Loucy (cell line): ENCODE measurements around the gene ALKBH3.

ENCODE experiments used
- H2AFZ ChIP-seq: fragments of 200-600 bp; sonication (generic); 2 replicates; pipeline ENCODE4 v1.6.0; 2016; ENCODE audit warnings: antibody characterized with exemption, mild to moderate bottlenecking, low read length, moderate library complexity
- H3F3A ChIP-seq: fragments of 200-600 bp; 2 replicates; pipeline ENCODE4 v1.6.0; 2016; ENCODE audit warnings: antibody characterized with exemption, low read depth, mild to moderate bottlenecking
- H3K27me3 ChIP-seq: fragments of 200-600 bp; sonication (generic); 2 replicates; pipeline ENCODE4 v1.6.1; 2014; ENCODE audit warnings: low read length, mild to moderate bottlenecking; ENCODE audit not compliant: insufficient read depth, poor library complexity, severe bottlenecking
- H3K36me3 ChIP-seq: fragments of 200-600 bp; sonication (generic); 2 replicates; pipeline ENCODE4 v1.6.1; 2016; ENCODE audit warnings: low read length; ENCODE audit not compliant: insufficient read depth
- H3K4me1 ChIP-seq: fragments of 200-600 bp; sonication (generic); 2 replicates; pipeline ENCODE4 v1.5.1; 2014; ENCODE audit warnings: low read length, mild to moderate bottlenecking; ENCODE audit not compliant: insufficient read depth, poor library complexity, severe bottlenecking
- H3K4me2 ChIP-seq: fragments of 200-600 bp; sonication (generic); 2 replicates; pipeline ENCODE4 v1.6.0; 2014; ENCODE audit warnings: antibody characterized with exemption, low read length, low read depth, mild to moderate bottlenecking; ENCODE audit not compliant: poor library complexity, severe bottlenecking
- H3K4me3 ChIP-seq: fragments of 200-600 bp; sonication (generic); 2 replicates; pipeline ENCODE4 v1.5.1; 2014; ENCODE audit warnings: low read length, mild to moderate bottlenecking, mixed read lengths; ENCODE audit not compliant: poor library complexity, severe bottlenecking
- H3K79me2 ChIP-seq: fragments of 200-600 bp; sonication (generic); 2 replicates; pipeline ENCODE4 v1.6.1; 2014; ENCODE audit warnings: low read length; ENCODE audit not compliant: insufficient read depth
- H3K9ac ChIP-seq: fragments of 200-600 bp; sonication (generic); 2 replicates; pipeline ENCODE4 v1.6.0; 2014; ENCODE audit warnings: mild to moderate bottlenecking, low read depth, low read length, moderate library complexity; ENCODE audit not compliant: poor library complexity, severe bottlenecking
- H3K9me2 ChIP-seq: fragments of 200-600 bp; sonication (generic); replicated peaks from 2 replicates; pipeline ENCODE4 v1.6.1; 2016; ENCODE audit warnings: low read depth, low read length, mixed read lengths
- H3K9me3 ChIP-seq: fragments of 200-600 bp; sonication (generic); 2 replicates; pipeline ENCODE4 v1.6.1; 2014; ENCODE audit warnings: mild to moderate bottlenecking, antibody characterized with exemption, low read length, low read depth; ENCODE audit not compliant: insufficient read depth
- H4K20me1 ChIP-seq: fragments of 200-600 bp; sonication (generic); 2 replicates; pipeline ENCODE4 v1.6.0; 2014; ENCODE audit warnings: antibody characterized with exemption, low read length, mild to moderate bottlenecking; ENCODE audit not compliant: insufficient read depth, poor library complexity, severe bottlenecking
- EZH2phosphoT487 ChIP-seq: fragments of 200-600 bp; IDR thresholded peaks from 2 replicates; pipeline ENCODE4 v1.6.1; 2018; ENCODE audit warnings: antibody characterized with exemption, mild to moderate bottlenecking, moderate library complexity, borderline replicate concordance
- TF ChIP-seq, protein P1 (sequence below): fragments of 200-600 bp; sonication (generic); conservative IDR thresholded peaks from 2 replicates; pipeline ENCODE4 v1.5.1; 2014; ENCODE audit warnings: mild to moderate bottlenecking, antibody characterized with exemption, low read length

ALKBH3 gene

DNA sequence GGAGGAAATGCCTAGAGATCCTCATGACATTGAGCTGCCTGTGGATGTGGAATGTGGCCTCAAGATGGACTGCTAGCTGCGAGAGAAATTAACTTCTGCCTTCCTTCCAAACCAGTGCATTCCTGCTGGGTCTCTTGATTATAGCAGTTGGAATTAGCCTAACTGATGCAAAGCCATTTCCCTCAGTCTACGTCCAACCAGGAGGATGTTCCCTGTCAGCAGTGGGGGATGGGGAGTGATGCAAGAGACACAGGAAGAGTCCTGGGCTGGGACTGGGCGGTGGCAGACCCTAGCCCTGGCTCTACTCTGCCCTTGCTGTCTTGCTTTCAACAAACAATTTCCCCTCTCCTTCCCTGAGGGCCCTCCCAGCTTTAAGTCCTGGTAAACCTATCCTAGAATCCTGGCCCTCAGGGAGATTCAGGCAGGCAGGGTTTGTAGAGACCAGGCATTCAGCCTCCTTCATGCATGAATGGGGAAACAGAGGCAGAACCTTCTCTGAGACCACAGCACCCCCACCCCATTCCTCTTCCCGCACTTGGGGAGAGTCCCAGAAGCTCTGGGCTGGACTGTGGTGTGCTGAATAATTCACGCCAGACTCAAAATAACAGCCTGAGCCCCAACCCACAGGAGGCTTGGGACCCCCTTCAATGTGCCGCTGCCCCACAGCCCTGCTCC, 78.8 kb downstream of the ALKBH3 start:
- H3K36me3 ChIP-seq: no peaks in the 10 kb centered on the region
- H3K4me2 ChIP-seq: no peak overlapping the region
- H3K4me1 ChIP-seq: no peaks in the 10 kb centered on the region
- no peak overlapping the region for H3K9ac ChIP-seq
- no peaks in the 10 kb centered on the region for H3F3A ChIP-seq
- no peaks in the 10 kb centered on the region for H3K27me3 ChIP-seq
- no peaks in the 10 kb centered on the region for H3K9me3 ChIP-seq
- H3K4me3 ChIP-seq: no peak overlapping the region
- no peaks in the 10 kb centered on the region for H4K20me1 ChIP-seq
- H3K79me2 ChIP-seq: no peaks in the 10 kb centered on the region
- no peak for TF ChIP-seq EZH2phosphoT487
- TF ChIP-seq, protein P1, sequence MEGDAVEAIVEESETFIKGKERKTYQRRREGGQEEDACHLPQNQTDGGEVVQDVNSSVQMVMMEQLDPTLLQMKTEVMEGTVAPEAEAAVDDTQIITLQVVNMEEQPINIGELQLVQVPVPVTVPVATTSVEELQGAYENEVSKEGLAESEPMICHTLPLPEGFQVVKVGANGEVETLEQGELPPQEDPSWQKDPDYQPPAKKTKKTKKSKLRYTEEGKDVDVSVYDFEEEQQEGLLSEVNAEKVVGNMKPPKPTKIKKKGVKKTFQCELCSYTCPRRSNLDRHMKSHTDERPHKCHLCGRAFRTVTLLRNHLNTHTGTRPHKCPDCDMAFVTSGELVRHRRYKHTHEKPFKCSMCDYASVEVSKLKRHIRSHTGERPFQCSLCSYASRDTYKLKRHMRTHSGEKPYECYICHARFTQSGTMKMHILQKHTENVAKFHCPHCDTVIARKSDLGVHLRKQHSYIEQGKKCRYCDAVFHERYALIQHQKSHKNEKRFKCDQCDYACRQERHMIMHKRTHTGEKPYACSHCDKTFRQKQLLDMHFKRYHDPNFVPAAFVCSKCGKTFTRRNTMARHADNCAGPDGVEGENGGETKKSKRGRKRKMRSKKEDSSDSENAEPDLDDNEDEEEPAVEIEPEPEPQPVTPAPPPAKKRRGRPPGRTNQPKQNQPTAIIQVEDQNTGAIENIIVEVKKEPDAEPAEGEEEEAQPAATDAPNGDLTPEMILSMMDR: no peak
- H3K9me2 ChIP-seq: no peaks in the 10 kb centered on the region
- H2AFZ ChIP-seq: no peak overlapping the region

DNA sequence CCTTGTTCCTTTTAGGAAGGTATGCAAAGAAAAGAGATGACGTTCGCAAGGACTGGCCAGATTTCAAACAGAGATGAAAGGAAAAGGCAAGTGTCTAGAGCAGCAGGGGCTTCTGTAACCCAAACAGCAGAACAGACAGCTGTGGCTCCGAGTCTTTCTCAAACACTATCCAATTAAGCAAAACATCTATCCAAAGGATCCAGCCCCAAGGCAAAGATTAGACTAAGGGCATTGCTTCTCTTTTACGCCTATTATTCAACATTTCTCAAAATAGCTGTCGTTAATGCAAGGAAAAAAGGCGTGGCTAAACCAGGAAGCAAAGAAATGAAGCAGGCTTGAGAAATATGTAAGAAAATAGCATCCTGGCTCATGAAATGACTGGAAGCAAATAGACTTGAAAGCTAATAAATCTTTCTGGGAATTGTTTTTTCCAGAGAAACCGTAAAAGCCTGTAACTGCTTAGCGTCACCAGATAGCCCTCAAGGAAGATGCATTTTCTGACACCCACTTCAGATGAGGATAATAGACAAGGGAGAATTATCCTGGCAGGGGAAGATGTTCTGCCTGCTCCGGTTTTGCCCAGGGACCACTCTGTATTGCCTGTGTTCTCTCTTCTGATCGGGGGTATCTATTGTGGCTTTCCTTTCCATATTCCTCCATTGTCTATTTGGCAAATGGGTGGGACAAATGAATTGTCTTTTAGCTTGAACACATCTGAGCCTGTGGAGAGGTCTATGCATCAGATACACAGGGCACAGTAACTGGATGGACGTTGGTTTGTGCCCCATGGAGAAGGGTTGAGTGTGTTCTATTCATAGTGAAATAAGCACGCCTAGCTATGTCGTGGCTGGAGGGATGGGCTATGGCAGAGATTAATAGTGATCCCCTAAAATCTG, 82.0 kb downstream of the ALKBH3 start:
- no peak overlapping the region for H3K9ac ChIP-seq
- H3K9me2 ChIP-seq: no peaks in the 10 kb centered on the region
- no peak overlapping the region for H3K4me2 ChIP-seq
- H4K20me1 ChIP-seq: no peaks in the 10 kb centered on the region
- no peak overlapping the region for H3K4me3 ChIP-seq
- H3F3A ChIP-seq: no peaks in the 10 kb centered on the region
- H3K36me3 ChIP-seq: no peaks in the 10 kb centered on the region
- H3K4me1 ChIP-seq: no peaks in the 10 kb centered on the region
- H3K27me3 ChIP-seq: no peaks in the 10 kb centered on the region
- H3K79me2 ChIP-seq: no peaks in the 10 kb centered on the region
- H2AFZ ChIP-seq: no peak overlapping the region
- TF ChIP-seq, protein P1: no peak
- no peak for TF ChIP-seq EZH2phosphoT487
- H3K9me3 ChIP-seq: no peaks in the 10 kb centered on the region

DNA sequence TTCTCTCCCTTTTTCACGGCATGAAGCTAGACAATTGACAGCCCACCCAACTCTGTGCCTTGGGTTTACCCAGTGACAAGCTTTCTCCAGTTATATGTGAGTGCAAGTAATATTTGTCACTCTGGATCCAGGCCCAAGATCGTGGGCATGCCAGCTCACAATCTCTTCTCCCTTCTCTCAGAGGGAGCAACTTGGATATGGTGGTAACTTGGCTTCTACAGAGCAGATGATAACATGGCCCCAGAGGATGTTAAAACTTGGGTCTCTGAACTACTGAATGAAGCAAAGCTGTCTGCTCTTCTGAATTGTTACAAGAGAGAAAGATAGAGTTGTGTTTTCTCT, 82.6 kb downstream of the ALKBH3 start:
- no peak for TF ChIP-seq EZH2phosphoT487
- TF ChIP-seq, protein P1: no peak

More for the DNA sequence above, 82.6 kb downstream of the ALKBH3 start:
- Histone ChIP-seq H3K9ac (no peak overlapping the region), H3K36me3 (no peaks in the 10 kb centered on the region), H3K79me2 (no peaks in the 10 kb centered on the region), H3K4me3 (no peak overlapping the region), H2AFZ (no peak overlapping the region), H4K20me1 (no peaks in the 10 kb centered on the region), H3K27me3 (peaks cover 4% of the 10 kb centered on the region), H3K9me3 (no peaks in the 10 kb centered on the region), H3K4me1 (no peaks in the 10 kb centered on the region), H3K9me2 (no peaks in the 10 kb centered on the region), H3K4me2 (no peak overlapping the region), H3F3A (no peaks in the 10 kb centered on the region)
